Fibroblast of lung (primary cell): ENCODE results near the gene HOPX. TPM values are rescaled to one million over a fixed set of nuclear protein-coding genes. Genes with fewer than 3 reads are reported as not detected.
"Not testable (repeated sequence)": the region's sequence is repeated elsewhere in the genome, so short reads cannot be mapped to it uniquely, and the experiment has no call there.

ENCODE experiments used
- DNase-seq, 2 donors: peaks; one replicate each; pipeline versions ENCODE4 v3.0.0 to v3.0.0-alpha.2; 2010; ENCODE audit warnings: low read depth in 2 of 2
- H2AFZ ChIP-seq: 2 replicates; pipeline ENCODE4 v1.5.1; 2012; ENCODE audit warnings: low read length, control low read depth, inconsistent platforms
- H3K27ac ChIP-seq: 2 replicates; pipeline ENCODE4 v1.5.1; 2011; ENCODE audit warnings: low read length, control low read depth; ENCODE audit not compliant: insufficient read depth
- H3K27me3 ChIP-seq: 2 replicates; pipeline ENCODE4 v1.5.1; 2011; ENCODE audit warnings: mild to moderate bottlenecking, low read length; ENCODE audit not compliant: control insufficient read depth, insufficient read depth
- H3K36me3 ChIP-seq: 2 replicates; pipeline ENCODE4 v1.5.1; 2011; ENCODE audit warnings: low read length; ENCODE audit not compliant: control insufficient read depth, insufficient read depth
- H3K4me1 ChIP-seq: 2 replicates; pipeline ENCODE4 v1.5.1; 2011; ENCODE audit warnings: low read length; ENCODE audit not compliant: control insufficient read depth, insufficient read depth; ENCODE audit errors: extremely low read depth
- H3K4me2 ChIP-seq: 2 replicates; pipeline ENCODE4 v1.5.1; 2011; ENCODE audit warnings: low read length, control low read depth; ENCODE audit not compliant: insufficient read depth; ENCODE audit errors: extremely low read depth
- H3K4me3 ChIP-seq, 4 experiments: fragments of 200-600 bp in 1 of 4; sonication (generic) in 1 of 4; replicated peaks in 1 of 4; 2 replicates each; pipeline ENCODE4 v1.5.1; 2011 to 2016; ENCODE audit warnings: low read length in 4 of 4, low read depth in 3 of 4, mild to moderate bottlenecking in 3 of 4, control low read depth in 2 of 4, inconsistent platforms in 1 of 4, mixed read lengths in 1 of 4; ENCODE audit not compliant: insufficient read depth in 1 of 4; ENCODE audit errors: control extremely low read depth in 1 of 4
- H3K79me2 ChIP-seq: 2 replicates; pipeline ENCODE4 v1.5.1; 2012; ENCODE audit warnings: mild to moderate bottlenecking, low read length, inconsistent platforms; ENCODE audit not compliant: control insufficient read depth, insufficient read depth
- H3K9ac ChIP-seq: 2 replicates; pipeline ENCODE4 v1.5.1; 2011; ENCODE audit warnings: mild to moderate bottlenecking, low read length, control low read depth; ENCODE audit not compliant: insufficient read depth
- H3K9me3 ChIP-seq: 2 replicates; pipeline ENCODE4 v1.5.1; 2012; ENCODE audit warnings: low read depth, low read length; ENCODE audit not compliant: control insufficient read depth, insufficient read depth
- H4K20me1 ChIP-seq: 2 replicates; pipeline ENCODE4 v1.5.1; 2011; ENCODE audit warnings: low read length; ENCODE audit not compliant: control insufficient read depth, insufficient read depth; ENCODE audit errors: extremely low read depth
- CTCF ChIP-seq, 2 donors: IDR thresholded peaks in 1 of 2; conservative IDR thresholded peaks in 1 of 2; 1 replicate in 1 of 2; 2 replicates in 1 of 2; pipeline ENCODE4 v1.5.1; 2011 to 2012; ENCODE audit warnings: low read length in 2 of 2, control low read depth in 1 of 2, inconsistent platforms in 1 of 2, low read depth in 1 of 2, mild to moderate bottlenecking in 1 of 2
- EZH2 ChIP-seq: IDR thresholded peaks from 2 replicates; pipeline ENCODE4 v1.5.1; 2012; ENCODE audit warnings: low read length, control low read depth, mild to moderate bottlenecking; ENCODE audit errors: missing control alignments
- polyA plus RNA-seq, 2 donors: library from polyadenylated mRNA; depleted of rRNA in 1 of 2; stranded (reverse) in 1 of 2; unstranded in 1 of 2; fragments of >200 nt; gene quantifications; 2 replicates each; pipeline ENCODE4 v1.2.1, GENCODE V29; 2011 to 2012; ENCODE audit warnings: missing spikeins in 1 of 2
- total RNA-seq: library from RNA; depleted of rRNA; stranded (reverse); fragments of >200 nt; gene quantifications from 2 replicates; pipeline ENCODE4 v1.2.1, GENCODE V29; 2014

Gene HOPX
- total and polyA plus RNA-seq, 2 donors (not counting 1 experiment from before 2014, with no cell fraction given): 2.4 to 11.4 TPM

- H3K36me3 ChIP-seq: no peaks in the 10 kb centered on the region
- no peak overlapping the region for H3K27ac ChIP-seq
- no peaks in the 10 kb centered on the region for H3K79me2 ChIP-seq
- H3K9ac ChIP-seq: no peak overlapping the region
- DNase-seq: no peak
- TF ChIP-seq CTCF (conservative IDR thresholded peaks at IDR 0.05 in 1 of 2, IDR thresholded peaks at IDR 0.05 in 1 of 2; ENCODE audit: low read depth in 1 of 2, low read length in 2 of 2): no peak
- no peak for TF ChIP-seq EZH2
- peaks cover 2% of the 10 kb centered on the region for H3K27me3 ChIP-seq
- no peak overlapping the region for H3K4me3 ChIP-seq
- H4K20me1 ChIP-seq: no peaks in the 10 kb centered on the region
- H3K4me1 ChIP-seq: no peaks in the 10 kb centered on the region
- no peak overlapping the region for H2AFZ ChIP-seq
- no peaks in the 10 kb centered on the region for H3K9me3 ChIP-seq
- H3K4me2 ChIP-seq: no peak overlapping the region
Measured at GRCh38 chr4:56671373-56671772, 9.7 kb downstream of the HOPX start.

- Histone ChIP-seq H3K4me1 (no peaks in the 10 kb centered on the region), H3K36me3 (no peaks in the 10 kb centered on the region), H3K9me3 (no peaks in the 10 kb centered on the region), H3K27me3 (no peaks in the 10 kb centered on the region), H3K27ac (no peak overlapping the region), H3K4me2 (no peak overlapping the region), H3K4me3 (no peak overlapping the region), H4K20me1 (no peaks in the 10 kb centered on the region), H3K79me2 (no peaks in the 10 kb centered on the region), H3K9ac (no peak overlapping the region), H2AFZ (no peak overlapping the region)
- TF ChIP-seq CTCF (conservative IDR thresholded peaks at IDR 0.05 in 1 of 2, IDR thresholded peaks at IDR 0.05 in 1 of 2; ENCODE audit: low read depth in 1 of 2, low read length in 2 of 2): peak; percentile 20 to 42
- no peak for TF ChIP-seq EZH2
- DNase-seq: peak in 1 of 2 donors; percentile 34
Measured at GRCh38 chr4:56668267-56668666, 12.8 kb downstream of the HOPX start.

DNA sequence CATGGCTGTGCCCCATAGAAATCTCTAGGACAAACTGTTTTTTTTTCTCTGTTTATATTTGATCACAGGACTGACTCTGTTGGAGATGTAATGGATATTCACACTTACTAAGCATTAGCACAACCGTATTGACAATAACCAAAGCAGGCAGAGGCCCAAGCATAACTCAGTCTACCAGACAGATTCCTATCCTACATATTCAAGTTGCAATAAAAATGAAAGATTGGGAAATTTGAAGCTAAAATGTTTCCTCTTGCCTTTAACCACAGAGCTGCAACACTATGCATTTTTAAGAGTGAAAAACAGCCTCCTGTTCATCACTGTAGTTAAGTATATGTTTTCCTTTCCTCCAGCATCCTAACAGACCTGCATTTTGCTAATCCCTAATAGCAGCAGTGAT lies 13.7 kb downstream of the HOPX start:
- DNase-seq, H3K27me3 ChIP-seq, H3K27ac ChIP-seq, H3K4me3 ChIP-seq, H3K79me2 ChIP-seq, H4K20me1 ChIP-seq, H3K9ac ChIP-seq, H3K9me3 ChIP-seq, H3K36me3 ChIP-seq, H3K4me1 ChIP-seq, H2AFZ ChIP-seq, H3K4me2 ChIP-seq: not testable (repeated sequence)
